DOHH2 (cell line): ENCODE results near the gene GABBR1.

ENCODE experiments used
- H3F3A ChIP-seq: fragments of 200-600 bp; sonication (generic), shearing (Covaris generic); 2 replicates; pipeline ENCODE4 v1.6.0; 2016; ENCODE audit warnings: antibody characterized with exemption, mild to moderate bottlenecking; ENCODE audit not compliant: control insufficient read depth, insufficient read depth
- H3K27ac ChIP-seq: fragments of 200-600 bp; sonication (generic); 2 replicates; pipeline ENCODE4 v1.5.1; 2014; ENCODE audit warnings: low read depth, mild to moderate bottlenecking, low read length, moderate library complexity
- H3K27me3 ChIP-seq: fragments of 200-600 bp; sonication (generic); 2 replicates; pipeline ENCODE4 v1.6.1; 2014; ENCODE audit warnings: mild to moderate bottlenecking, low read length, mixed read lengths; ENCODE audit not compliant: control insufficient read depth
- H3K36me3 ChIP-seq: fragments of 200-600 bp; sonication (generic); 2 replicates; pipeline ENCODE4 v1.6.1; 2014; ENCODE audit warnings: mild to moderate bottlenecking, low read length, moderate library complexity, mixed read lengths; ENCODE audit not compliant: control insufficient read depth
- H3K4me1 ChIP-seq: fragments of 200-600 bp; sonication (generic); 2 replicates; pipeline ENCODE4 v1.6.1; 2014; ENCODE audit warnings: mild to moderate bottlenecking, low read length, mixed read lengths; ENCODE audit not compliant: control insufficient read depth
- H3K4me2 ChIP-seq: fragments of 200-600 bp; sonication (generic); 2 replicates; pipeline ENCODE4 v1.6.0; 2014; ENCODE audit warnings: mild to moderate bottlenecking, low read length, moderate library complexity
- H3K4me3 ChIP-seq: fragments of 200-600 bp; sonication (generic); 2 replicates; pipeline ENCODE4 v1.5.1; 2014; ENCODE audit warnings: mild to moderate bottlenecking, low read length, mixed read lengths
- H3K79me2 ChIP-seq: fragments of 200-600 bp; sonication (generic); 2 replicates; pipeline ENCODE4 v1.6.1; 2014; ENCODE audit warnings: mild to moderate bottlenecking, low read length, mixed read lengths; ENCODE audit not compliant: control insufficient read depth
- H3K9me2 ChIP-seq: fragments of 200-600 bp; sonication (generic); replicated peaks from 2 replicates; pipeline ENCODE4 v1.6.1; 2014; ENCODE audit warnings: mild to moderate bottlenecking, low read length, mixed read lengths; ENCODE audit not compliant: control insufficient read depth
- H3K9me3 ChIP-seq: fragments of 200-600 bp; sonication (generic); 2 replicates; pipeline ENCODE4 v1.6.1; 2014; ENCODE audit warnings: antibody characterized with exemption, low read length, mixed read lengths; ENCODE audit not compliant: control insufficient read depth, insufficient read depth
- H4K20me1 ChIP-seq: fragments of 200-600 bp; sonication (generic); 2 replicates; pipeline ENCODE4 v1.6.0; 2014; ENCODE audit warnings: low read depth, mild to moderate bottlenecking, antibody characterized with exemption, low read length, moderate library complexity; ENCODE audit not compliant: control insufficient read depth, insufficient read depth
- CTCF ChIP-seq: fragments of 200-600 bp; sonication (generic); IDR thresholded peaks from one replicate; pipeline ENCODE4 v1.5.1; 2014; ENCODE audit warnings: antibody characterized with exemption, mild to moderate bottlenecking, low read depth, low read length; ENCODE audit not compliant: poor library complexity, severe bottlenecking
- EZH2phosphoT487 ChIP-seq: fragments of 200-600 bp; sonication (generic); IDR thresholded peaks from 2 replicates; pipeline ENCODE4 v1.6.1; 2017; ENCODE audit warnings: borderline replicate concordance, mild to moderate bottlenecking, antibody characterized with exemption, low read length, moderate library complexity, mixed read lengths

GABBR1 gene

GRCh38 chr6:29517245-29517644 lies 115.7 kb downstream of the GABBR1 start:
- H3K4me3 ChIP-seq: no peak overlapping the region

GRCh38 chr6:29516108-29516507 lies 116.9 kb downstream of the GABBR1 start:
- TF ChIP-seq CTCF (no peak), EZH2phosphoT487 (no peak)
- Histone ChIP-seq H3K36me3 (no peaks in the 10 kb centered on the region), H3F3A (no peaks in the 10 kb centered on the region)

More at GRCh38 chr6:29517245-29517644, 115.7 kb downstream of the GABBR1 start:
- no peaks in the 10 kb centered on the region for H4K20me1 ChIP-seq
- no peaks in the 10 kb centered on the region for H3K79me2 ChIP-seq
- no peak overlapping the region for H3K4me2 ChIP-seq
- peaks cover 4% of the 10 kb centered on the region; the same call in 1 of the 2 replicates for H3K27me3 ChIP-seq
- no peaks in the 10 kb centered on the region for H3F3A ChIP-seq
- TF ChIP-seq CTCF: no peak
- TF ChIP-seq EZH2phosphoT487: no peak
- no peaks in the 10 kb centered on the region for H3K4me1 ChIP-seq
- no peaks in the 10 kb centered on the region for H3K36me3 ChIP-seq
- H3K9me2 ChIP-seq: no peaks in the 10 kb centered on the region
- H3K9me3 ChIP-seq: no peaks in the 10 kb centered on the region
- H3K27ac ChIP-seq: no peak overlapping the region

GRCh38 chr6:29510746-29511300 lies 122.2 kb downstream of the GABBR1 start:
- TF ChIP-seq EZH2phosphoT487 (no peak), CTCF (no peak)
- no peaks in the 10 kb centered on the region for H3K4me1 ChIP-seq
- no peak overlapping the region for H3K27ac ChIP-seq
- no peaks in the 10 kb centered on the region for H3K36me3 ChIP-seq
- H3K4me3 ChIP-seq: no peak overlapping the region
- no peak overlapping the region for H3K4me2 ChIP-seq
- H3K79me2 ChIP-seq: no peaks in the 10 kb centered on the region
- H4K20me1 ChIP-seq: no peaks in the 10 kb centered on the region
- no peaks in the 10 kb centered on the region for H3F3A ChIP-seq
- 0 out of 2 replicates have a peak, but pooled peaks cover 2% of the 10 kb centered on the region for H3K27me3 ChIP-seq
- no peaks in the 10 kb centered on the region for H3K9me3 ChIP-seq
- H3K9me2 ChIP-seq: no peaks in the 10 kb centered on the region

More at GRCh38 chr6:29516108-29516507, 116.9 kb downstream of the GABBR1 start:
- H4K20me1 ChIP-seq: no peaks in the 10 kb centered on the region
- peaks cover 6% of the 10 kb centered on the region; the same call in 1 of the 2 replicates for H3K27me3 ChIP-seq
- H3K9me2 ChIP-seq: no peaks in the 10 kb centered on the region
- no peak overlapping the region for H3K4me2 ChIP-seq
- H3K9me3 ChIP-seq: no peaks in the 10 kb centered on the region
- no peaks in the 10 kb centered on the region for H3K4me1 ChIP-seq
- no peaks in the 10 kb centered on the region for H3K79me2 ChIP-seq
- no peak overlapping the region for H3K27ac ChIP-seq
- H3K4me3 ChIP-seq: no peak overlapping the region
